ENCODE data around the gene KIAA0586.

Gene KIAA0586

DNA sequence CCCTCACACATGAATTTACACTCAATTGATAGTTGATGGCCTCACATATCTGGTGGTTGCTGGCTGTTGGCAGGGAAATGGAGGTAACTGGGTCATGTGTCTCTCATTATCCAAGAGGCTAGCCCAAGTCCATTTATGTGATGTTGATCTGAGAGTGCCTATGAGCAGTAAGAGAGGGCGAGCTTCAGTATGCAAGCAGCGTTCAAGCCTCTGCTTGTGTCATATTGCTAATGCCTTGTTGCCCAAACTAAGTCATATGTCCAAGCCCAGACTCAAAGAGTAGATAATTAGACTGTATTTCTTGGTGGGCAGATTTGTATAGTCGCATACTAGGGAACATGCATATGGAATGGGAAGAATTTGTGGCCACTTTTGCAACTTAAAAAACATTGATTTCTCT lies 126.4 kb downstream of the KIAA0586 start:
- TF ChIP-seq GATA2 (IDR thresholded peaks at IDR 0.05; ENCODE audit: low read depth, low read length) (no peak), GATA3 (IDR thresholded peaks at IDR 0.05; ENCODE audit: low read depth, low read length) (no peak)

DNA sequence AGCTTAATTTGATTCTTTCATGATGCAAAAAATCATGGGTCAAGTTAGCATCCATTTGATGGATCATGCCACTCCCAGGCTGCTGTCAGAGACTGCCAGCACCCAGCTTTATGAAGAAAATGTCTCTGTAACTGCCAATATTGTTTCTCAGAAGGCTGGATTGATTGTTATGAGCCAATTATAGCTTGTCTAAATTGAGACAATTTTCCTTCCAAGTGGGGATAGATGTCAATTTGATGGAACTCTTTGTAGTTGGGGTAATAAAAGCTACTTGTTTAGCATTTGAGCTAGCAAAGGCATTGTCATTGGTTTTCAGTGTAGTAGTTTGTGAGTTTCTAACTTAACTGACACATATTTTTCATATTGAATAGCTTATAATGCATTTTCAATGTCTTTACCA lies 128.1 kb downstream of the KIAA0586 start:
- TF ChIP-seq GATA3 (IDR thresholded peaks at IDR 0.05; ENCODE audit: low read depth, low read length) (no peak), GATA2 (IDR thresholded peaks at IDR 0.05; ENCODE audit: low read depth, low read length) (no peak)

DNA sequence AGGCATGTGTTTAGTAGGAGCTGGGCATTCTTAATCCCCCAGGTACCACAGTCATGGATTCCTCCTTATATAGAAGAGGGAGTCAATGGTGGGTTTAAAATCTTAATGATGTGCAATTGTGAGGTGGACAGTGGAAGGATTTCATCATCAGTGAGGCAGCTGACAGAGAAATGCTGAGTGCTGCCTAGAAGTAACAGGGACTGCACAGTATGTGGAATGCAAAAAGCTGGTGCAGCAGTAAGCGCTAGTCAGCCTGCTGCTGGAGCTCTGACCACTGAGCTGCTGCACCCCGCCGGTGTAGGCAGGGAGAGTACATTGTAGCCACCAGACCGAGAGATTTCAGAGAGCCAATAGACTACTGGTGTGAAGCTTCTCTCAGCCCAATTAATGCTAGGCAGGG lies 129.7 kb downstream of the KIAA0586 start:
- TF ChIP-seq GATA2 (IDR thresholded peaks at IDR 0.05; ENCODE audit: low read depth, low read length) (no peak), GATA3 (IDR thresholded peaks at IDR 0.05; ENCODE audit: low read depth, low read length) (no peak)

DNA sequence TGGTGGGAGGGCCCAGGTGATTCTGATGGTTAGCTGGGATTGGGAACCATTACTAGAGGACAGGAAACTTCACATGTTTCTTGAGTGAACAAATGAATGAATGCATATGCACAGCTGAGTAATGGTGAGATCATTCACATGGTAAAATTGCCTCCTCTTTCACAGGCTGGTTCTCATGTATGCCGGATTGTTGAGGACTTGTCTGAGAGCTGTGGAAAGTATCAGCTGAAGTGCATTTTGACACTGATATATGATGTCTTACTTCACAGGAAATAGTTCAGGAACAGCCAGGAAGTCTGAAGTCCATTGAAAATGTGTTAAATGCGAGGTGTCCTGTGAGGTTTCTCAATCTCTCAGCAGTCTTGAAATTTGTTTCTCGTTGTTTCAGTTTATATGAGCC lies 132.7 kb downstream of the KIAA0586 start:
- TF ChIP-seq GATA2 (IDR thresholded peaks at IDR 0.05; ENCODE audit: low read depth, low read length) = no peak
- TF ChIP-seq GATA3 (IDR thresholded peaks at IDR 0.05; ENCODE audit: low read depth, low read length) = no peak

DNA sequence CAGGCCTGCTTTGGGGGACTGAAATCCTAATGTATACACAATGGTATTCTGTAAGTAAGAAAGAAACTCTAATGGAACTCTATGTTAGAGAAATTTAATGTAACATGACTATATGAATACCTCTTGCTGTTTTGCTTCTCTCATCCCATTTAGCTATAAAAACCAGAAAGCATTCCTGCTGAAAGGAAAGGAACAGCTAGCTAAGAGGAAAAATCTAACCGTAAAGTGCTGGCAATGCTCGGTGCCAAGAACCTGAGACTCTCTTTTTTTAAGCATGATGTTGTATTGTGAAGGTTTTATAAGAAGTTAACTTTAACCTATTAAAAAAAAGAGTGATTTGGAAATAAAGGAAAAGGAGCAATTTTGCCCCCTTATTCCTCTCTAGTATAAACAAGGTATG lies 134.6 kb downstream of the KIAA0586 start:
- no peak for TF ChIP-seq GATA2 (IDR thresholded peaks at IDR 0.05; ENCODE audit: low read depth, low read length)
- TF ChIP-seq GATA3 (IDR thresholded peaks at IDR 0.05; ENCODE audit: low read depth, low read length) = no peak

DNA sequence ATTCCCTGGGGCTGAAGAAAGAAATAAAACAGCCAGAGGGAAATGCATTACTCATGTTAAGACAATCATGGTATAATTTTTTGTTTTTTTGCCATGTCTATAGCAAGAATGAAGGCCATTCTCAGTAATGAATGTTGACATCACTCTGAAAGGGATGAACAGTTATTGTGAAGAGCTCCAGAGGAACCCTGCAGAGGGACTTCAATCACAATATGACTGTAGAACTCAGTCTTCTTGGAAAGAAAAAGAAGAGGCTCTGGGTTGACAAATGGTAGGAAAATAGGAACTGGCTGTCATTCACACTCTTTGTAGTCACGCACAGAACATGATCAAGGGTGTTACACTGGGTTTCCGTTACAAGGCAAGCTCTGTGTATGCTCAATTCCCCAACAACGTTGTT lies 136.5 kb downstream of the KIAA0586 start:
- TF ChIP-seq GATA3 (IDR thresholded peaks at IDR 0.05; ENCODE audit: low read depth, low read length) (no peak), GATA2 (IDR thresholded peaks at IDR 0.05; ENCODE audit: low read depth, low read length) (no peak)

DNA sequence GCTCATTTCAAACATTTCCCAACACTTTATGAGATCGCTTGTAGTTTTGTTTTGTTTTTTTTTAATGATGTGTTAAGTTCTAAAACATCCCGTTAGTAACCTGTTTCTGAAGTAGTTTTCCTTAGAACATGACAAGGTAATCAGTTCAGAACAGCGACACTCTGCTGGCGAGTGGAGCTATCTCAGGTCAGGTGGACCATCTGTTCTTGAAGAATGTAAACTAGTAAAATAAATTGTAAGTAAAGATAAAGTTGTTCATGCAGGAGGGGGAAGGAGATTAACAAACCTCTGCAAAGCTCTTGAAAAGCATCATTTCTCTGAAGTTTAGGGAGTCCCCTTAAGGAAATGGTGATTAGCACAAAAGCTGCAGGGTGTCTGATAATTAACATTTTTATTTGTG lies 138.3 kb downstream of the KIAA0586 start:
- TF ChIP-seq GATA2 (IDR thresholded peaks at IDR 0.05; ENCODE audit: low read depth, low read length) = no peak
- no peak for TF ChIP-seq GATA3 (IDR thresholded peaks at IDR 0.05; ENCODE audit: low read depth, low read length)

DNA sequence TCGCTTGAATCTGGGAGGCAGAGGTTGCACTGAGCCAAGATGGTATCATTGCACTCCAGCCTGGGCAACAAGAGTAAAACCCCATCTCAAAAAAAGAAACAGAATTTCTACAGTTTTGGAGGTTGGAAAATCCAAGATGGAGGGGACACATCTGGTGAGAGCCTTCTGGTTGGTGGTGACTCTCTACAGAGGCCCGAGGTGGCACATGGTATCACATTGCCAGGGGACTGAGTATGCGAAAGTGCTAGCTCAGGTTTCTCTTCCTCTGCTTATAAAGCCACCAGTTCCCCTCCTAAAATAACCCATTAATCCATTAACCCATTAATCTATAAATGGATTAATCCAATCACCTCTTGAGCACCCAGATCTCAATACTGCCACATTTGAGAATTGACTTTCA lies 139.5 kb downstream of the KIAA0586 start:
- TF ChIP-seq GATA2 (IDR thresholded peaks at IDR 0.05; ENCODE audit: low read depth, low read length) = no peak
- TF ChIP-seq GATA3 (IDR thresholded peaks at IDR 0.05; ENCODE audit: low read depth, low read length) = no peak

DNA sequence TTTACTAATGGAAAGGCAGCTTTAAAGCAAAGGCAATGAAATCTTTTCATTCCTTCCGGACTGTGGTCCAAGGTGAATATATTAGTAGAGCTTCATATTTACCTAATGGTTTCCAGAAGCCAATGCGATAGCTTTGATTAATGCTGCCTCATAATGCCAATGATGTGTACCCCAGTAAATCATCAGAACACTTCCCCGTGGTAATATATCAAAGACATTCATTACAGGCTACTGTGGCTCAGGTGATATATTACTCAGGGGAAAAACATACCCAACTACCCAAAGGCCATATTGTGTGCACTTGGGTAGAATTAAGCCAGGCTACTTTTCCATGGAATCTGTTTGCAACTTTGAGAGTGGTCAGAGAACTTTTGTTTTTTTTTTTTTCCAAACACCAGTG lies 140.8 kb downstream of the KIAA0586 start:
- no peak for TF ChIP-seq GATA3 (IDR thresholded peaks at IDR 0.05; ENCODE audit: low read depth, low read length)
- TF ChIP-seq GATA2 (IDR thresholded peaks at IDR 0.05; ENCODE audit: low read depth, low read length) = no peak

DNA sequence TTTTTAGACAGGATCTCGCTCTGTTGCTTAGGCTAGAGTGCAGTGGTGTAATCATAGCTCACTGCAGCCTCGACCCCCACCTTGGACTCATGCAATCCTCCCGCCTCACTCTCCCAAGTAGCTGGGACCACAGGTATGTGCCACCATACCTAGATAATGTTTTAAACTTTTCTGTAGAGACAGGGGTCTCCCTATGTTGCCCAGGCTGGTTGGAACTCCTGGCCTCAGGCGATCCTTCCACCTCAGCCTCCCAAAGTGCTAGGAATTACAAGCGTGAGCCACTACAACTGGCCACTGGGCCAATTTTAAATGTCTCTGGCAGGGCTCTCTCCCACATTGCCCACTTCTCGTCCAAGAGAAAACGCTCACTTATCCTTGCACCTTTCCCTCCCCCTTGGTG lies 143.7 kb downstream of the KIAA0586 start:
- no peak for TF ChIP-seq GATA2 (IDR thresholded peaks at IDR 0.05; ENCODE audit: low read depth, low read length)
- TF ChIP-seq GATA3 (IDR thresholded peaks at IDR 0.05; ENCODE audit: low read depth, low read length) = no peak

DNA sequence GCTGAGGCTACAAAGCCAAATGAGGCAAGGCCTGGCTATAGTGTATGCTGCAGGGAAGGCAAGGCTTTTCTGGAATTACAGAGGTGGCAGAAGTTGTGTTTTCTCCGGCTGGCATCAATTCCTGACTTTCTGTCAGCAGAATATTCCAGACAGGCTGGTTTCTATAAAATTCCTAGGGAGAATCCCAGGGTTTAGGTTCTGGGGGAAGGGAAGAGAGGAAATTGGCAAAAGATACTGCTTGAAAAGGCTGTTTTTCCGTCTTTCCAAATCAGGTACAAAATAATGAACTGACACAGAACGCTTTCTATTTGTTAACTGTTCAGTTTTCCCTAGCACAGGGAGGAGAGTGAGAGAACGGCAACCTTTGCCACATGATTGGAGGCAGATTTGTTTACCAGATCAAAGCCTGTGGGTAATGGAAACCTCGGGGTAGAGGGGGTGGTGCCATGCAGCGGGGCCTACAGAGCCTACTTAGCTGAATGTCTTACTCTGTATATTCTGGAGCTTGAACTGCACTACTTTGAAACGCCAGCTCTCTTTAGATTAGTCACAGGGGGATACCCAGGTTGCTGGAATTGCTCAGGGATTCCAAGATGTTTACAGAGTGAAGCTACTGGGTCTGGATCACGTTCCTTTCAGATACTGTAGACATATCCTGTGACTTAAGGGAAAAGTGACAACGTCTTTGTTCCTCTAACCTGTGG lies 144.4 kb downstream of the KIAA0586 start:
- no peak for TF ChIP-seq GATA3 (IDR thresholded peaks at IDR 0.05; ENCODE audit: low read depth, low read length)
- TF ChIP-seq GATA2 (IDR thresholded peaks at IDR 0.05; ENCODE audit: low read depth, low read length) = no peak

DNA sequence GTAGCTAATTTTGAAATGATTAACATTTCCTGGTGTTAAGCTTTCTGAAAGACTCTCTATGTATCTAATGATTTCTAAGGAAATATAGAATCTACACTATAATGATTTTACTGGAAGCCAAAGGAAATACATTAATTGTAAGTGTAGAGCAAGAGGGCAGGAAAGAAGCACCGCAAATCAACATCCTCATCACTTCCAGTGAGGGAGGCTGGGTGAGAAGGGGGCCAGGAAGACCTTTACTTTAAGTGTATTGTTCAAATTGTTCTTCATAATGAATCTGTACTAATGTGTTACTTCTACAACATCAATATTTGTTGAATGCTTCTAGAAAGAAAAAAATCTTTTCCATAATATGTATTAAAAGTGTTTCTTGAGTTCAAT lies 144.9 kb downstream of the KIAA0586 start:
- TF ChIP-seq GATA2 (IDR thresholded peaks at IDR 0.05; ENCODE audit: low read depth, low read length) = no peak
- TF ChIP-seq GATA3 (IDR thresholded peaks at IDR 0.05; ENCODE audit: low read depth, low read length) = no peak

DNA sequence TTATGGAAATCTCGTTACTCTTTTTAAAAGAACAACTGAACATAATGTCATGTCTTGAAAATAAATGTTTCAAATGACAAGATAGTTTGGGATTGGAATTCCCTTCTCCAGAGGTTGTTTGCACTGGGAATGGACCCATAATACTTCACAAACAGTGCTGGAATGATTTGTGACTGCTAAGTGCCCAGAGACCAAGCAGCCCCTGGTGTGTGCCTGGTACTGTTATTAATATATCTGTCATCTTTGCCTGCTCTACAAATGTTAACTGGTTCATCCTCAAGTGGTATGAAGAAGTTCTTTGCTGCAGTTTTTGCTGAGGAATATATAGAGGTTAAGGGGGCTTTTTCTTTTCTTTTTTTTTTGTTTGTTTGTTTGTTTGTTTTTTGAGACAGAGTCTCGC lies 145.3 kb downstream of the KIAA0586 start:
- no peak for TF ChIP-seq GATA3 (IDR thresholded peaks at IDR 0.05; ENCODE audit: low read depth, low read length)
- no peak for TF ChIP-seq GATA2 (IDR thresholded peaks at IDR 0.05; ENCODE audit: low read depth, low read length)

DNA sequence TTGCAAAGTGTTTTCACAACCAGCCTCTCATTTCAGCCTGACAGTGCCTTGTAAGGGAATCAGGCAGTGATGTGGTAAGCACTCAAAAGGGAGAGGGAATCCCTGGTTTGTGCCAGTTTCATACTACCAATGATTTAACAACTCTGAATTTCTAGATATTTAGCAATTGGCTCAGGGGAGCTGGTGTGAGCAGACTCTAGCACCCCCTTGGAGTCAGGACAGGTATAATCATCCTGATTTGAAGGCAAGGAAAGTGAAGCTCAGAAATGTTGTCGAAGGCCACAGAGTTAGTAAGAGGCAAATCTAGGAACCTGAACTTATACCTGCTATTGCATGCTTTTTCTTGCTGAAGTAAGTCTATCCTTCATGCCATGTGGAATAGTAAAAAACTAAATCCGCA lies 147.1 kb downstream of the KIAA0586 start:
- TF ChIP-seq GATA3 (IDR thresholded peaks at IDR 0.05; ENCODE audit: low read depth, low read length) (no peak), GATA2 (IDR thresholded peaks at IDR 0.05; ENCODE audit: low read depth, low read length) (no peak)

DNA sequence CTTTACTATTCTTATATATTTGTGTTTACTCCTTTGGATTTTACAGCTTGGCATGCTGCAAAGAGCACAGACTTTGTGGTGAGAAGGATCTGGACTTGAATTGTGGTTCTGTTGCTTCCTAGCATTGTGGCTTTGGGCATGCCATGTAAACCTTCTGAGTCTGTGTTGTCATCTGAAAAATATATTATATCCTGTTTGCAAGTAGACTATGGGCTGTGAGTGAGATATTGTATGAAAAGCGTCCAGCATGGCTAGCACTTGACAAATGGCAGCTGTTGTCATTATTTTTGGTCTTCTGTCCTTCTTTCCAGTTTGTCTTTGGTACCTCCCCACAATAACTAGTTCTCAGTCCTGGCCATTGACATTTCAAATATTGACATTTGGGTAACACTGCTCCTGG lies 148.4 kb downstream of the KIAA0586 start:
- TF ChIP-seq GATA2 (IDR thresholded peaks at IDR 0.05; ENCODE audit: low read depth, low read length) (no peak), GATA3 (IDR thresholded peaks at IDR 0.05; ENCODE audit: low read depth, low read length) (no peak)

DNA sequence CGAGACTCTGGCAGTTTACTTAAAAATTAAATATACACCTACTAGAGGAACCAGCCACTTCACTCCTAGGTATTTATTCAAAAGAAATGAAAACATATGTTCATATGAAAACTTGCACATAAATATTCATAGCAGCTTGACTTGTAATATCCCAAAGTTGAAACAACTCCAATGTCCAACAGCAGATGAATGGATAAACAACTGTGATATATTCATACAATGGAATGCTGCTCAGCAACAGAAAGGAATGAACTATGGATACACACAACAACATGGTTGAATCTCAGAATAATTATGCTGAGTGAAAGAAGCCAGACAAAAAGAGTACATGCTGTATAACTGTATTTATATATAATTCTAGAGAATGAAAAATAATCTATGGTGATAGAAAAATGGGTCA lies 156.9 kb downstream of the KIAA0586 start:
- TF ChIP-seq GATA2 (IDR thresholded peaks at IDR 0.05; ENCODE audit: low read depth, low read length) = no peak
- no peak for TF ChIP-seq GATA3 (IDR thresholded peaks at IDR 0.05; ENCODE audit: low read depth, low read length)
